ENCODE data around the gene TMEM151B. TPM values are rescaled to one million over a fixed set of nuclear protein-coding genes. Genes with fewer than 3 reads are reported as not detected.

TMEM151B gene
- total and polyA plus RNA-seq, 2 donors (not counting 1 experiment from before 2014, with no cell fraction given): 0.01 to 0.10 TPM

DNA sequence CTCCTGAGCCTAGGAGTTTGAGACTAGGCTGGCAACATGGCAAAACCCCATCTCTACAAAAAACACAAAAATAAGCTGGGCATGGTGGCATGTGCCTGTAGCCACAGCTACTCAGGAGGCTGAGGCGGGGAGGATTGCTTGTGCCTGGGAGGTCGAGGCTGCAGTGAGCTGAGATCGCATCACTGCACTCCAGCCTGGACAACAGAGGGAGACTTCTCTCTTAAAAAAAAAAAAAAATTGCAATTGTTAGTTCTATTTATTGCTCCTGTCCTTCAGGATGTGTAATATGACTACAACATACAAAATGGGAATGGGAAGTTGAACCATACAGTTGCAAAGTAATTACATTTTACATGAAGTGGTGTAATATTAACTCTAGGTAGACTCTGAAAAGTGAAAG is 51.0 kb downstream of the TMEM151B start:
- H3K9me3 ChIP-seq (ENCODE audit: control extremely low read depth in 1 of 3, control insufficient read depth in 2 of 3, insufficient read depth in 1 of 3, low read length in 2 of 3): peaks cover 0 to 6% (median 0%) of the 10 kb centered on the region in 3 donors
- peaks cover 33% of the 10 kb centered on the region for H3K27me3 Mint-ChIP-seq
- no peaks in the 10 kb centered on the region for H3K36me3 ChIP-seq (replicated peaks in 1 of 2; ENCODE audit: control extremely low read depth in 1 of 2, control insufficient read depth in 1 of 2, extremely low read depth in 1 of 2, insufficient read depth in 2 of 2, low read length in 1 of 2)
- H3K4me3 ChIP-seq (ENCODE audit: control extremely low read depth in 1 of 5, extremely low read depth in 1 of 5, insufficient read depth in 1 of 5, low read depth in 2 of 5, low read length in 4 of 5): no peak overlapping the region
- H3K4me2 ChIP-seq (replicated peaks; ENCODE audit: low read depth, low read length, poor library complexity, severe bottlenecking): no peak overlapping the region
- ChIA-PET CTCF (no interaction called here), POLR2A (no interaction called here)
- H4K20me1 ChIP-seq (ENCODE audit: control insufficient read depth, insufficient read depth, low read length, poor library complexity, severe bottlenecking): no peaks in the 10 kb centered on the region
- no peak overlapping the region for H3K27ac Mint-ChIP-seq
- H3K4me1 Mint-ChIP-seq: no peaks in the 10 kb centered on the region
- H3K4me3 Mint-ChIP-seq: no peak overlapping the region
- H3K79me2 ChIP-seq (ENCODE audit: control insufficient read depth, insufficient read depth, low read length): no peaks in the 10 kb centered on the region
- intact Hi-C loops (cut with micrococcal nuclease): no loop called here
- no peak overlapping the region for H2AFZ ChIP-seq (ENCODE audit: insufficient read depth, low read depth, low read length, poor library complexity, severe bottlenecking)
- WGBS (ENCODE audit: insufficient coverage): no CpG with 5 or more reads among the region's 3 CpGs
- H3K9me3 Mint-ChIP-seq (ENCODE audit: insufficient read depth): no peaks in the 10 kb centered on the region
- no peak overlapping the region for H3K27ac ChIP-seq (ENCODE audit: low read length in 2 of 2)
- no peak for TF ChIP-seq EZH2 (IDR thresholded peaks at IDR 0.05; ENCODE audit: borderline replicate concordance, insufficient read depth, low read depth, low read length, poor library complexity, severe bottlenecking)
- TF ChIP-seq, protein P1, sequence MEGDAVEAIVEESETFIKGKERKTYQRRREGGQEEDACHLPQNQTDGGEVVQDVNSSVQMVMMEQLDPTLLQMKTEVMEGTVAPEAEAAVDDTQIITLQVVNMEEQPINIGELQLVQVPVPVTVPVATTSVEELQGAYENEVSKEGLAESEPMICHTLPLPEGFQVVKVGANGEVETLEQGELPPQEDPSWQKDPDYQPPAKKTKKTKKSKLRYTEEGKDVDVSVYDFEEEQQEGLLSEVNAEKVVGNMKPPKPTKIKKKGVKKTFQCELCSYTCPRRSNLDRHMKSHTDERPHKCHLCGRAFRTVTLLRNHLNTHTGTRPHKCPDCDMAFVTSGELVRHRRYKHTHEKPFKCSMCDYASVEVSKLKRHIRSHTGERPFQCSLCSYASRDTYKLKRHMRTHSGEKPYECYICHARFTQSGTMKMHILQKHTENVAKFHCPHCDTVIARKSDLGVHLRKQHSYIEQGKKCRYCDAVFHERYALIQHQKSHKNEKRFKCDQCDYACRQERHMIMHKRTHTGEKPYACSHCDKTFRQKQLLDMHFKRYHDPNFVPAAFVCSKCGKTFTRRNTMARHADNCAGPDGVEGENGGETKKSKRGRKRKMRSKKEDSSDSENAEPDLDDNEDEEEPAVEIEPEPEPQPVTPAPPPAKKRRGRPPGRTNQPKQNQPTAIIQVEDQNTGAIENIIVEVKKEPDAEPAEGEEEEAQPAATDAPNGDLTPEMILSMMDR (IDR thresholded peaks at IDR 0.05): no peak
- no peak overlapping the region for H3K9ac ChIP-seq (ENCODE audit: low read length)
- ATAC-seq (ENCODE audit: low read depth) (no peak), DNase-seq (no peak)
- H3K4me1 ChIP-seq (ENCODE audit: control insufficient read depth in 2 of 2, insufficient read depth in 2 of 2, low read length in 2 of 2): no peaks in the 10 kb centered on the region
- H3K27me3 ChIP-seq (replicated peaks in 1 of 4; ENCODE audit: control extremely low read depth in 1 of 4, control insufficient read depth in 3 of 4, insufficient read depth in 4 of 4, low read length in 3 of 4): peaks cover 0 to 12% (median 9%) of the 10 kb centered on the region in 4 experiments

DNA sequence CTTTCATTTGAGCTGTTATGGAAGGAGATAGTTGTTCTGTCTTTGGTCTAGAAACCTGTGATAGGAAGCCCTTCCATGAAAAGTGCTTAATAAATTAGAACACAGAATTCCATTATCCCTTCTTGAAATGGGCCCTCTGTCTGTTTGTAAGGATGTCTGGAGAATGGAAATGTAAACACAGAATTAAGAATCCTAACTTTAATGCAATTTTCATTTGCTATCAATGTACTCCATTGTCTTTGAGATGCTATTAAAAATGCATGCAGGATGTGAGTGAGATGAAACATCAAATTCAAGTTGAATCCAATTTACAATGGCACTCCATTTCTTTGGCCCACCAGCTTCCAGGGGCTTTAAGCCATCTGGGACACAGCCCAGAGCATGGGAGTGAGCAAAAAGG is 56.8 kb downstream of the TMEM151B start:
- no peak for DNase-seq
- peaks cover 0 to 6% (median 2%) of the 10 kb centered on the region in 4 experiments for H3K27me3 ChIP-seq (replicated peaks in 1 of 4; ENCODE audit: control extremely low read depth in 1 of 4, control insufficient read depth in 3 of 4, insufficient read depth in 4 of 4, low read length in 3 of 4)
- H3K36me3 ChIP-seq (replicated peaks in 1 of 2; ENCODE audit: control extremely low read depth in 1 of 2, control insufficient read depth in 1 of 2, extremely low read depth in 1 of 2, insufficient read depth in 2 of 2, low read length in 1 of 2): no peaks in the 10 kb centered on the region
- intact Hi-C loops (cut with micrococcal nuclease): no loop called here
- TF ChIP-seq EZH2 (IDR thresholded peaks at IDR 0.05; ENCODE audit: borderline replicate concordance, insufficient read depth, low read depth, low read length, poor library complexity, severe bottlenecking): no peak
- TF ChIP-seq, protein P1 (IDR thresholded peaks at IDR 0.05): no peak
- H4K20me1 ChIP-seq (ENCODE audit: control insufficient read depth, insufficient read depth, low read length, poor library complexity, severe bottlenecking): no peaks in the 10 kb centered on the region
- no peaks in the 10 kb centered on the region for H3K79me2 ChIP-seq (ENCODE audit: control insufficient read depth, insufficient read depth, low read length)
- no peak overlapping the region for H3K9ac ChIP-seq (ENCODE audit: low read length)
- H3K4me1 ChIP-seq (ENCODE audit: control insufficient read depth in 2 of 2, insufficient read depth in 2 of 2, low read length in 2 of 2): no peaks in the 10 kb centered on the region
- no peak overlapping the region for H2AFZ ChIP-seq (ENCODE audit: insufficient read depth, low read depth, low read length, poor library complexity, severe bottlenecking)
- H3K9me3 ChIP-seq (ENCODE audit: control extremely low read depth in 1 of 3, control insufficient read depth in 2 of 3, insufficient read depth in 1 of 3, low read length in 2 of 3): no peaks in the 10 kb centered on the region
- no peak overlapping the region for H3K27ac ChIP-seq (ENCODE audit: low read length in 2 of 2)
- ChIA-PET CTCF (interaction anchor here (0.7 to 1.5 kb wide), 2 partner anchors 12 to 14 kb away, joined by 3 read pairs; partner anchors contain the start of gene AARS2), POLR2A (no interaction called here)
- H3K27ac Mint-ChIP-seq: no peak overlapping the region
- no peak for ATAC-seq (ENCODE audit: low read depth)
- no peaks in the 10 kb centered on the region for H3K9me3 Mint-ChIP-seq (ENCODE audit: insufficient read depth)
- no peak overlapping the region for H3K4me2 ChIP-seq (replicated peaks; ENCODE audit: low read depth, low read length, poor library complexity, severe bottlenecking)
- H3K4me1 Mint-ChIP-seq: no peaks in the 10 kb centered on the region
- peaks cover 31% of the 10 kb centered on the region for H3K27me3 Mint-ChIP-seq
- H3K4me3 Mint-ChIP-seq: no peak overlapping the region
- H3K4me3 ChIP-seq (ENCODE audit: control extremely low read depth in 1 of 5, extremely low read depth in 1 of 5, insufficient read depth in 1 of 5, low read depth in 2 of 5, low read length in 4 of 5): no peak overlapping the region
